Body of pancreas (tissue), 4 donors: ENCODE results near the gene EPN3.

ENCODE experiments used
- CTCF ChIP-seq, 7 experiments: fragments of 450-650 bp in 4 of 7; fragments of 200-600 bp in 3 of 7; sonication (generic) in 3 of 7; IDR thresholded peaks; one replicate each; pipeline ENCODE4 v1.5.1; 2016 to 2019; ENCODE audit warnings: antibody characterized with exemption in 7 of 7
- POLR2A ChIP-seq, 3 donors: fragments of 450-650 bp; IDR thresholded peaks; one replicate each; pipeline ENCODE4 v1.6.1; 2016; ENCODE audit warnings: antibody characterized with exemption in 3 of 3, mild to moderate bottlenecking in 2 of 3

DNA sequence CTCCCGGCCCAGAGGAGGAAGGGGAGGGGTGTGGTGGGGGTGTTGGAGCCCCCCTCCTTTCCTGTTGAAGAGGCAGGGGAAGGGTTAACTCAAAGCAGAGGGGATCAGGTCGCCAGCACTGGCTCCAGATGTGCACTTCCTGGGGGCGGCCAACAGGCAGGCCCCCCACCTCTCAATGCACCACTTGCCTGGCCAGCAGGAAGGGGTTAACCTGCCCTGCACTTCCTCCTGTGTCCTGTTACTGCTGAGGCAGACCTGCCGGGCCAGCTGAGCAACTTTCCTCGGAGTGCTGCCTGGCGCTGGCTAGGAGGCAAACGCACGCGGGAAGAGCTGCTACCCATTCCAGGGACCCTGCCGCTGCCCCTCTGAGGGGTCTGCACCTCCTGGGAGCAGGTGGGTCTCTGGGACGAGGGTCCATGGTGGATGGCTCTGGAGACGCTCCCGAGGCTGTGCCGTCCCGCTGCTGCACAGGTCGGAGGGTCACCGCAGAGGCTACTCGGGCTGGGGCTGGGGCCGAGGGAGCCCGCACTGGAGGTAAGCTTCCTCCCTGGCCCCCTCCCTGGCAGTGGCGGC is at the start of gene EPN3:
- TF ChIP-seq CTCF (IDR thresholded peaks at IDR 0.05) (peak in 3 of 7 experiments; percentile 31 to 45 (median 31)), POLR2A (IDR thresholded peaks at IDR 0.05) (peak; percentile 28 to 75 (median 55))
